ENCODE data around the gene PRICKLE2.

The PRICKLE2 gene

DNA sequence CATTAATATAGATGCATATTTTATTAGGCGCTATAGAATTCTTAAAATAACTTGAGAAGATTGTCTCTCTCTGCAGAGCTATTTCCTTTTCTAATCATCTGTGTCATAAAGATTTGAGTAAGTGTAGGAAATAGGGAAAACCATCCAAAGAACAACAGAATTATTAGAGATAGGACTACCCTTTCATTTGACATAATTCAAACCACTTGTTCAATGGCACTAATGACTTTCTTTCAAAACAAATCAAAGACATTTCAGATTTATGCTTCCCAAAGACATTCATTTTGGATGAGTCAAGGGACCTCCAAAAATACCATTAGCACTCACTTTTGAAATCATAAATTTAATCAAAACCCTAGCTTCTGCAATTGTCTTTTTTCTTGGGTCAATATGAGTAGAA, 29.5 kb downstream of the PRICKLE2 start:
- in situ Hi-C loops (cut with MboI; ENCODE audit: low sequenced_read_pairs) = no loop called here

GRCh38 chr3:64191822-64192221, 33.4 kb downstream of the PRICKLE2 start:
- in situ Hi-C loops (cut with MboI; ENCODE audit: low sequenced_read_pairs) = no loop called here

GRCh38 chr3:64190517-64191515, 34.5 kb downstream of the PRICKLE2 start:
- in situ Hi-C loops (cut with MboI; ENCODE audit: low sequenced_read_pairs) = no loop called here

GRCh38 chr3:64188810-64189560, 36.3 kb downstream of the PRICKLE2 start:
- in situ Hi-C loops (cut with MboI; ENCODE audit: low sequenced_read_pairs) = no loop called here

GRCh38 chr3:64187065-64187959, 38.0 kb downstream of the PRICKLE2 start:
- in situ Hi-C loops (cut with MboI; ENCODE audit: low sequenced_read_pairs) = no loop called here

- in situ Hi-C loops (cut with MboI; ENCODE audit: low sequenced_read_pairs) = no loop called here
Observed at GRCh38 chr3:64186667-64187064, 38.6 kb downstream of the PRICKLE2 start.

DNA sequence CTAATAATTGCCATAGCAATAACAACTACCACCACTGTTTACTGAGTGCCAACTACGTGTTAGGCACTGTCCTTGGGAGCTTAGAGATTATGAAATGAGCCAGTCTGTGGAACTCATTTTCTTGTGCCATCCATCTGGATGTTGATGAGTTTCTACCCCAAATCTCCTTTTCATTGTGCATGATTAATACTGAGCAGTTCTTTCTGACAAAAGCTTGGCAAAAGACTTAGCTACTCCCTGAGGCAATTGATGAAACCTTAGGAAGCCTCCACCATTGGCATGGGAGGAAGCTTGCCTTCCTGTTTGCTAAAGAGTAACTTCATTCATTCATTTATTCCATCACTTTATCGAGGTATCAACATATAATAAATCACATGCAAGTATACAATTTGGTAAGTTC, 39.8 kb downstream of the PRICKLE2 start:
- in situ Hi-C loops (cut with MboI; ENCODE audit: low sequenced_read_pairs) = no loop called here

DNA sequence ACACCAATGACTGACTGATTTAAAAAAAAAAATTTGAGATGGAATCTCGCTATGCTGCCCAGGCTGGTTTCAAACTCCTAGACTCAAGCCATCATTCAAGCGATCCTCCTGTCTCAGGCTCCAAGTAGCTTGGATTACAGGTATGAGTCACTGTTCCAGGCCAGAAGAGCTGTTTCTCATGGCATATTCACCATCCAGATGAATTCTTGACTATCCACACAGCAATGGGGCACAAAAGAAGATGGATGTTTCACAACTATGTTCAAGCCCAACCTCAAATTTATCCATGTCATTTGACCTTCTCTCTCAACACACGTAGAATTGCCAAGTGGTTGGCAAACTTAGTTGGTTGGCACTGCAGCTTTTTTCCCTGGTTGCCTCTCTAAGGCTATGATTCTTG, 40.6 kb downstream of the PRICKLE2 start:
- in situ Hi-C loops (cut with MboI; ENCODE audit: low sequenced_read_pairs) = no loop called here

GRCh38 chr3:64179860-64180259, 45.4 kb downstream of the PRICKLE2 start:
- in situ Hi-C loops (cut with MboI; ENCODE audit: low sequenced_read_pairs) = no loop called here

DNA sequence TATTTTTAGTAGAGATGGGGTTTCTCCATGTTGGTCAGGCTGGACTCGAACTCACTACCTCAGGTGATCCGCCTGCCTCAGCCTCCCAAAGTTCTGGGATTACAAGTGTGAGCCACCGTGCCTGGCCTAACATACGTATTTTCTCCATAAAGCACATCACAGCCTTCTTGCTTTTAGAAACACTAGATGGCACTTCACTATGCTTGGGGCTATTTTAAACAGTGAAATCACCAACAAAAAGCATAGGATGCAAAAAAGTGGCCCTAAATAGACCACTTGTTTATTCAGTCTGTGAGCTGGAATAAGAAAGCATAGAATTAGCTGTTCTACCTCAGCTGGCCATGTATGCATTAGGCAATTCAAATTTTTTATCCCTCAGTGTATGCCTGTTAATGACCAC, 46.0 kb downstream of the PRICKLE2 start:
- in situ Hi-C loops (cut with MboI; ENCODE audit: low sequenced_read_pairs) = no loop called here

DNA sequence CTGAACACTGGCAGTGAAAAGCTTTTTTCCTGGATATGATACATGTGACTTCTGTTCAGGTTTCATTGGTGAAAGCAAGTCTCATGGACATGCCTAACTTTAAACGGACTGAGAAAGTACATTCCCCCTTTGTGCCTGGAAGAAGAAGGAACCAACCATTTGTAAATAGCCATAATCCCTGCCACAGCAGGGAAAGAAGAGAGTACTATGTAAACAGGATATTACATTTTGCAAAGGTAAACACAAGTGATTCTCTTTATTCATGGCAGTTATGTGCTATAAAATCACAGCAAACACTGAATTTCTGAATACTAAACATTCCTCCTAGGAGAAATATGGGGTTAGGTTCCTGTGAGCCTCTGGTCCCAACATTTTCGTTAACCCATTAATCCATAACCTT, 46.8 kb downstream of the PRICKLE2 start:
- in situ Hi-C loops (cut with MboI; ENCODE audit: low sequenced_read_pairs) = no loop called here

- in situ Hi-C loops (cut with MboI; ENCODE audit: low sequenced_read_pairs) = no loop called here
Observed at GRCh38 chr3:64176461-64176996, 48.7 kb downstream of the PRICKLE2 start.

DNA sequence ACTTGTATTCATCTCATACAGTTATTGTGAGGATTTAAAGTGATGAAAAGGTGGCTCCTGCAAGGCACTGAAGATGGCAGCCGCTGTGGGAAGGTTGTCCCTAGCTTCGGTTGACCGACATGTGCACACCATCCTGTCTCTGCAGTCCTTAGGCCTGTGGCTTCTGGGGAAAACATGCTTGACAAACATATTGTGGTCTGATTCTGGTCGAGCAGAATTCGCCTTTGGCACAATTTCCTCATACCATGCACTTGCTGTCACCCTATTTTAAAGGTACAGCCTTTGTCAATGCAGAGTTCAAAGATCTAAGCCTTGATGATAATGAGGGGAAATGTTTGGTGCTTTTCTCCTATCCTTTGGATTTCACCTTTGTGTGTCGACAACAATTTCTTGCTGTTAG, 50.9 kb downstream of the PRICKLE2 start:
- in situ Hi-C loops (cut with MboI; ENCODE audit: low sequenced_read_pairs) = no loop called here

DNA sequence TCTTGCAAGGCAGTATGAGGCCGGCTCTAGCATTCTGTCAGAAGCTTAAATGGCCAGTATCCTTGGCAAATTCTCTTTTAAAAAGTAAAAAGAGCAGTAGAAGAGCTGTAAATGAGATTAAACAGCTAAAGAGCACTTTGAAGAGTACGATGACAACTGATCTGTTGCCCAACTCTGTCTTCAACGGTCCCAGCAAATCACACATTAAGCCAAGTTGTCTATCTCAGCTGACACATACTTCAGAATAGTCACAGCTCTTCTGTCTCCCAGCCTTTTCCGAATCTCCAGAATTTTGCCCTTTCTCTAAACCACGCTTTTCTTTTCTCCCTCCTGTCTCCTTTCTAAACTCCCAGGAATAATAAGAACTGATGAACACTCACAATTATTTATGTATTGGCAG, 51.7 kb downstream of the PRICKLE2 start:
- in situ Hi-C loops (cut with MboI; ENCODE audit: low sequenced_read_pairs) = no loop called here

DNA sequence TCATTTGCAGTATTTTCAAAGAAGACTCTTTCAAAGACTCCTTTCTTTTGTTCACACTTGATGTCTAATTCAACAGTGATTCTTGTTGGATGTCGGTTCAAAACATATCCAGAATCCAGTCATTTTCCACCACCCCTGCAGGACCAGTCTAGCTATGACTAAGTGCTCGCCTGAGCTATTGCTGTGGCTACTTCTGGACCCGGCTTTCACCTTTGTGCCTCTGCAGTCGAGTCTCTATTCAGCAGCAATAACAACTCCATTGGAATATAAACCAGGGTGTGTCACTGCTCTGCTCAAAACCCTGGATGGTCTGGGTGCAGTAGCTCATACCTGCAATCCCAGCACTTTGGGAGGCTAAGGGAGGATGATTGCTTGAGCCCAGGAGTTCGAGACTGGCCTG, 55.0 kb downstream of the PRICKLE2 start:
- in situ Hi-C loops (cut with MboI; ENCODE audit: low sequenced_read_pairs) = no loop called here

DNA sequence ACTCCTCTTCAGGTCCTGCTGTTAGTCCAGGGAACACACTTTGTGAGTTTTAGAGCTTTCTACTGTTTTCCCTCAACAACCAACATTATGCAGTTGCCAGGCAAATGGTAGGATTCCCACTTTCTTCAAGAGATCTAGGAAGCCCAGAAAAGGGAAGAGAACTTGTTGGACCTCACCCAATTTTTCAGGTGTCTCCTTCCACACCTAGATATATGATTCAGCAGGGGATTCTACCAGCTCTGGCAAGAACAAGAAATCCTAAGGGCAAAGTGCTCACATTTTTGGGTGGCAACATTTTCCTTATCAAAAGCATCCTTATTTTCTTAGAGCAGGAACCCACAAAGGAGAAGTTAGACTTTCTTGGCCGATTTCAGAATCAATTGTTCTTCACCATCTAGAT, 57.4 kb downstream of the PRICKLE2 start:
- in situ Hi-C loops (cut with MboI; ENCODE audit: low sequenced_read_pairs) = no loop called here

DNA sequence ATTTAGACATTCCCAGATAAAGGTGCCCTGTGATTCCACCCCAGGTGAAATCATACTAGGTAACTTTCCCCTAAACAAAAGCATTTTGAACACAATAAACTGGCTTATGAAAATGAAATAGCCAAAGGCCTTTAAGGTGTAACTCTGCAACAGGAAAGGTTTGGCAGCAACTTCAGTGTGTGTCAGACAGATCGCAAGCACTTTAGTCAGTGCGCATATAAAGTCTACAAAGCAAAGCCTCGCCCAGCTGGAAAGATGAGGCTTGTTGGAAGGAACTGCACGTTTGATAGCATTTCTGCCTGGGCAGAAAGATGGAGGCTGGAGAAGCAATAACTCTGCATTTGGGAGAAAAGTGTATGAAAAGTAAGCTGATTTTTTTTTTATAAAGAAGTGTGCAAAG, 57.9 kb downstream of the PRICKLE2 start:
- in situ Hi-C loops (cut with MboI; ENCODE audit: low sequenced_read_pairs) = no loop called here

GRCh38 chr3:64166584-64167162, 58.6 kb downstream of the PRICKLE2 start:
- in situ Hi-C loops (cut with MboI; ENCODE audit: low sequenced_read_pairs) = no loop called here

DNA sequence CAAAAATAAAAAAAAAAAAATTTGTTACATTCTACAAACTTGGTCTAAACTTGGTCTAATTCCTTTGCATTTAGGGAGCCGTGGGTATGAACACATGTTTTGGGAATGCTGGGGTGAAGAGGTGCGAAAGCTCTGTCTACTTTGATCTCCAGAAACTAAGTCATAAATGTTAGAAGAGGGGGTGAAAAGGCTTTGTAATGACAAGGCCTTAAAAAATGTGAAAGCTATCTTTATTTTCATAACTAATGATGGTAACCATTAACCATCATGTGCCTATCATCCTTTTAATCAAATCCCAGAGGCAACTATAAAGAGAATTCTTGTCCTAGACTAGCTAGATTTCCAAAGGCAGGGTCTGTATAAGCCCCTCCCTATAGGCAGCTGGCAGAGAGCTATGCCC, 60.9 kb downstream of the PRICKLE2 start:
- in situ Hi-C loops (cut with MboI; ENCODE audit: low sequenced_read_pairs) = no loop called here

GRCh38 chr3:64163755-64164148, 61.5 kb downstream of the PRICKLE2 start:
- in situ Hi-C loops (cut with MboI; ENCODE audit: low sequenced_read_pairs) = no loop called here
